VCaP (cell line): ENCODE data around the gene LINGO1.

Source experiments
- H3K27ac ChIP-seq: fragments of 450-650 bp; 2 replicates; pipeline ENCODE4 v1.5.1; 2017
- TF ChIP-seq, protein P1 (sequence below): fragments of 450-650 bp; conservative IDR thresholded peaks from 2 replicates; pipeline ENCODE4 v1.5.1; 2017; ENCODE audit warnings: mild to moderate bottlenecking, moderate library complexity

Gene LINGO1

DNA sequence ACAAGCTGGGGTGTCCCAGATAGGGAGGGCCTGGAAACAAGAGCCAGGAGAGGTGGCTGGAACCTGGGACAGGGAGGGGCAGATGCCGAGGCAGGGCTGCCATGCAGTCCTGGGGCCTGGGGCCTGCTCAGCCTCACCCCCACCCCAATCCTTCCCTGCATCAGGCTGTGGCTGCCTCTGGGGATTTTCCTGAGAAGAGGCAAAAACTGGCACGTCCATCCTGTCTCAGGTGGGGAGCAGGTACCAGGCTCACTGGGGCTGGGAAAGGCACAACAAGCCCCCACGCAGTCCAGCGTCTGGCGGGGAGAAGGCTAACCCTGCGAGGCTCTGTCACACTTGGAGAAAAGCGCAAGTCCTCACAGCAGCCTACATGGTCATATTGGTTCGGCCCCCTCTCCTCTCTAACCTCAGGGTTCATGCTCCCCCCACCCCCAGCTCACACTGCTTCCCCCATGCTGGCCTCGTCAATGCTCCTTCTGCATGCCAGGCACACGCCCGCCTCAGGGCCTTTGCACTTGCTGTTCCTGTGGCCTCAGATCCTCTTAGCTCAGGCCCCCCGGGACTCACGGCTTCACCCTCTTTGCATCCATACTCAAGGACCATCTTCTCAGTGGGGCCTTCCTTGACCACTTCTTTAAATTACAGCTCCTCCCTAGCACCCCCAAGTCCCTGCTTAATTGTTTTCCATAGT is 53.1 kb downstream of the LINGO1 start:
- TF ChIP-seq, protein P1, sequence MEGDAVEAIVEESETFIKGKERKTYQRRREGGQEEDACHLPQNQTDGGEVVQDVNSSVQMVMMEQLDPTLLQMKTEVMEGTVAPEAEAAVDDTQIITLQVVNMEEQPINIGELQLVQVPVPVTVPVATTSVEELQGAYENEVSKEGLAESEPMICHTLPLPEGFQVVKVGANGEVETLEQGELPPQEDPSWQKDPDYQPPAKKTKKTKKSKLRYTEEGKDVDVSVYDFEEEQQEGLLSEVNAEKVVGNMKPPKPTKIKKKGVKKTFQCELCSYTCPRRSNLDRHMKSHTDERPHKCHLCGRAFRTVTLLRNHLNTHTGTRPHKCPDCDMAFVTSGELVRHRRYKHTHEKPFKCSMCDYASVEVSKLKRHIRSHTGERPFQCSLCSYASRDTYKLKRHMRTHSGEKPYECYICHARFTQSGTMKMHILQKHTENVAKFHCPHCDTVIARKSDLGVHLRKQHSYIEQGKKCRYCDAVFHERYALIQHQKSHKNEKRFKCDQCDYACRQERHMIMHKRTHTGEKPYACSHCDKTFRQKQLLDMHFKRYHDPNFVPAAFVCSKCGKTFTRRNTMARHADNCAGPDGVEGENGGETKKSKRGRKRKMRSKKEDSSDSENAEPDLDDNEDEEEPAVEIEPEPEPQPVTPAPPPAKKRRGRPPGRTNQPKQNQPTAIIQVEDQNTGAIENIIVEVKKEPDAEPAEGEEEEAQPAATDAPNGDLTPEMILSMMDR = no peak
- H3K27ac ChIP-seq = peak overlapping the region; percentile 78; the same call in 1 of the 2 replicates

DNA sequence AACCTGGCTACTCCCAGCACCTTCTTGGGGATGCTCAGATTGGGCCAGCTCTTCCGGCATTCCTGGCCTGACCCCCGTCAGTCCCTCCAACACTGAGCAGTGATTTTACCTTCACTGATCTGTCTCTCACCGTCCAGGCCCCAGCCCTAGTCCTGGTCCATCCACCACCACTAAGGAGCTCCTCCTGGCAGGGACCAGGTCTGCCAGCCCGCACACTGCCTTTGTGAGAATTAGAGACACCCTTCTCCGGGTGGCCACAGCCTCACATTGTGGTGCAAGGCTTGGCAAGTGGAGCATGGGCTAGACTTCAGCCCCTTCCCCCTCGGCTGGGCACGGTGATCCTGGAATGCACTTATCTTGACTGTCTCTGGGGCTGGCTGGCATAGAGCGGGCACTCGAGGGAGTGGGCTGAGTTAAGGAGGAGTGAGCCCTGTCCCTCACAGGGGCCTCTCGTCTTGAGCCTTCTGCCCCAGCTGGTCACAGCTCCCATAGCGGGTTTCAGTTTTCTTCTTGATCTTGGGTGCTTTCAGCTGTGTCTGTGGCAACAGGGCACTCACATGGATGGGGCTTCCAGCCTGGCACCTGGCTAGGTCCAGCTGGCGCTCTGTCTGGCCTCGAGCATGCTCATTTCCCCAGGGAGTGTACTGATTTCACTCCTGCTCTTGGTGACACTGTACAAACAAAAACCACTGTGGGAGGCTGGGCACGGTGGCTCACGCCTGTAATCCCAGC is 53.9 kb downstream of the LINGO1 start:
- TF ChIP-seq, protein P1 = no peak
- H3K27ac ChIP-seq = no peak overlapping the region; the same call in 1 of the 2 replicates

DNA sequence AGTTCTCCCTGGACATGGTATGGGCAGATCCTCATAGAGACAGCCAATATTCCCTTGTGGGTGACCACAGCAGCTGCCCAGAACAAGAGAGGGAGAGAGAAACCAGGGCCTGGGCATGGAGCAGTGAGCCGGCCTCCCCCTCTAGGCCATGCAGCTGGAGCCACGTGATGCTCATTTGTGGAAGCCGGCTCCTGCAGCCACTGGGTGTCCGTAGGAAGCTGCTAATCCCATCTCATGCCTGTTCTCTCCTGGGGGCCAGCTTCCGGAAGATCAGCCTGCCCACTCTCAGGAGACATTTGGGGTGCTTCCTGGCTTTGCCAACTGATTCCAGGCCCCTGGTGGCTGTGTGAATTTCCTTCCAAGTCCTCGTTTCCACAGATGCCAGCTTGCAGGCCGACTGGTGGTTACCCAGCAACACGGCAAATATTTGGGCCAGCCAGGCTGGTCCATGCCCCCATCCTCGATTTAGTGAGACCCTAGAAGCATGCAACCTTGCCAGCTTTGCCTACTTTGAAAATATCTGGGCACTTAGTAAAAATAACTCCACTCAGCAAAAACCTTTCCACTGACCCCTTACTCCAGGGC is 55.3 kb downstream of the LINGO1 start:
- H3K27ac ChIP-seq = no peak overlapping the region
- TF ChIP-seq, protein P1 = no peak

DNA sequence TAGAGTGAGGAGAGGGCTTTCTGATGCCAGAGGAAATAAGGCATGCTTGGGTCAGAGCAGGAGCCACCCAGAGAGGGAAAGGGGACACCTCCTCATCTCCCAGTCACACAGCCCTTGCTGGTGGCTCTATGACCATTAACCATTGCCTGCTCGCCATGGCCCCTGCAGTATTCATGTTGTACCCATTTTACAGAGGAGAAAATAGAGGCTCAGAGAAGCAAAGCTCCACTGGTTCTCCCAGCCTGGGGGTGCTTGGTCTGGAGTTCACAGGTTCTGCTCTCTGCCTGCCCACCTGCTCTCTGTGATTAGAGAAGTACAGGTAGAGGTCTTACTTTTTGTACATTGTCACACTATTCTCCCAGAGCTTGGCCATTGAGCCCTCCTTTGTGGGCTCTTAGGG is 56.2 kb downstream of the LINGO1 start:
- no peak overlapping the region for H3K27ac ChIP-seq
- TF ChIP-seq, protein P1 = no peak

DNA sequence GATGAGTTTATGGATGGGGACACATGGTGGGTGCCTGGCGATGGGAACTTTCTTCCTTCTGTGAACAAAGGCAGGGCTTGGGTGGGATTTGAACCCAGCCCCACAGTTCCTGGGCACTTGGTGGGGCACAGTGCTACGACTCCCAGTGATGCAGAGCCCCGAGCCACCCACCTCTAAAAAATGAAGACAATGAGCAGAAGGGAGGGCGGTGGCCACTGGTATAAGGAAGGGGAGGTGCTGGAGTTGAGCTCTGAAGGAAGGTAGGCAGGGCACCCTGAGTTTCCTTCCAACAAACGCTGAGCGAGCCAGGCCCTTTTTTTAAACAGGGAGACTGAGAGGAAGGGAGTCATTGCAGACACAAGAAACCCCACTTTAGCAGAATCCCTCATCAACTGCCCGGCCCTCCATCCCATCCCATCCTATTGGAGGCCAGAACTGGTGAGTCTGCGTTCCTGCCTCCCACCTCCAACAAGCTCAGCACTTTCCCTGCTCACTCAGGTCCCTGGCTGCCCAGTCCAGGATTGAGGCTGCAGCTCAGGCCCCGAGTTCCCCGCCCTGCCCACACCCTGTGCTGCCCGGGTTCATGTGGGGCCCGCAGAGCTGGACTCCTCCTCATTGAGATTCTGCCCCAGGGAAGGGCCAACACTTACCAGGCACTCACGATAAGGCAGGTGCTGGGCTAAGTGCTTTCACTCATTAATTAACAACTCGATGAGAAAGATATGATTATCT is 57.3 kb downstream of the LINGO1 start:
- TF ChIP-seq, protein P1 = no peak
- no peak overlapping the region for H3K27ac ChIP-seq

DNA sequence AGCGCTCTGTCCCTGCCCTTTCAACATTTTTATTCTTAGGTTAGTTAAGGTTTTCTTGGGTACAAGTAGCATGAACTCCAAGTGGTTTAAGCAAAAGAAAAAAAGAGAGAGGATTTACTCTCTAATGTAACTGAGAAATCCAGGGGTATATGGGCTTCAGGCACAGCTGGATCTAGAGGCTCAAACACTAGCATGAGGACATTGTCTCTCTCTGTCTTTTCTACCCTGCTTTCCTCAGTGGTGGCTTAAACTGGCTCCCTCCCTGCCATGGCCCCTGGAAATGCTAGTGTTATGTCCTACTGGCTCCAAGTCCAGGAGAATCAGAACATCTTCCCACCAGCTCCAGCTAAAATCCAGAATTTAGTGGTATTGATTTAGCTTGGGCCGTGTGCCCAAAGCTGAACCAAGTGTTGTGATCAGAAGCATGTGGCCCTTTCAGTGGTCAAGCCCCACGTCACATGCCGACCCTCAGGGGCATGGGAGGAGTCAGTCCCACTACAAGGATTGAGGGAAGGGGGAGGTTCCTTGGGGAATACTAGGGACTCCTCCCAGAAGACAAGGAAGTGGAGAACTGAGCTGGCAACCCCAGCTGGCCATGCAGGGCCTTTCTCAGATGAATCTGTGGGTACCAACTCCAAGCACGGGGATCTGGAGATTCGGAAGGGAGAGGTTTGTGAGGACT is 58.0 kb downstream of the LINGO1 start:
- no peak overlapping the region for H3K27ac ChIP-seq
- TF ChIP-seq, protein P1 = no peak
